SK-N-MC (cell line): ENCODE measurements around the gene MAGI1.

Source experiments
- EZH2 ChIP-seq: fragments of 200-600 bp; sonication (generic); IDR thresholded peaks from one replicate; pipeline ENCODE4 v1.6.1; 2017; ENCODE audit warnings: antibody characterized with exemption
- FOXP2 ChIP-seq: optimal IDR thresholded peaks from 2 replicates; pipeline ENCODE3; 2011; ENCODE audit warnings: mild to moderate bottlenecking, moderate library complexity; ENCODE audit not compliant: insufficient read depth; ENCODE audit errors: extremely low read length, control extremely low read depth
- POLR2AphosphoS5 ChIP-seq: IDR thresholded peaks from 2 replicates; pipeline ENCODE4 v1.6.1; 2012; ENCODE audit warnings: mild to moderate bottlenecking, low read depth, low read length, borderline replicate concordance

DNA sequence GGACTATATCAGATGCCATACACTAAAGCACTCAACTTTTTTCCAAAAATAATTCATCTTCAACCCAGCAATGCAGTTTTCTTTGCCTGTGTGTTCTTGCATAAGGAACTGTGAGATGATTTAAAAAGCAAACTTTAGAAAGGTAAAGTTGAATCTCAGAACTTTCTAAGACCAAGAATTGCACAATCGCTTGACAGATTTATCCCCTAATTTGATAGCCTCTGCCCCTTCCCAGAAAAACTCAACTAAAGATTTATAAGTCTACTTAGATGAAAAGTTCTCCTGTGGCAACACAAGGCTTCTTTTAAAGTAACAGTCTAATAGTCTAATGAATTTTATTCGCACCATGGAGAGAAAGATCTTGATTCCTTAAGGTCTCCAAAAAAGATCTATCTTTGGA lies 259.3 kb downstream of the MAGI1 start:
- TF ChIP-seq EZH2, result no peak
- no peak for TF ChIP-seq POLR2AphosphoS5
- TF ChIP-seq FOXP2, result no peak
